LNCaP clone FGC (cell line): ENCODE data around the gene NIT1.

ENCODE experiments used
- DNase-seq: peaks from one replicate; pipeline ENCODE4 v3.0.0-alpha.2; 2011; ENCODE audit warnings: low read depth
- H3K4me3 ChIP-seq: 2 replicates; pipeline ENCODE4 v1.5.1; 2011; ENCODE audit warnings: mild to moderate bottlenecking, low read depth, low read length, control low read depth
- CTCF ChIP-seq: IDR thresholded peaks from 2 replicates; pipeline ENCODE4 v1.5.1; 2012; ENCODE audit warnings: mild to moderate bottlenecking; ENCODE audit not compliant: control insufficient read depth, insufficient read depth; ENCODE audit errors: extremely low read depth

NIT1 gene

GRCh38 chr1:161072751-161073449 is 45.0 kb upstream of the NIT1 start:
- DNase-seq, result no peak
- TF ChIP-seq CTCF, result no peak

GRCh38 chr1:161073474-161074121 is 44.3 kb upstream of the NIT1 start:
- DNase-seq, result no peak
- H3K4me3 ChIP-seq, result no peak overlapping the region
- no peak for TF ChIP-seq CTCF

More at GRCh38 chr1:161072751-161073449, 45.0 kb upstream of the NIT1 start:
- no peak overlapping the region for H3K4me3 ChIP-seq

GRCh38 chr1:161074676-161075368 is 43.1 kb upstream of the NIT1 start:
- no peak for DNase-seq
- no peak overlapping the region for H3K4me3 ChIP-seq
- no peak for TF ChIP-seq CTCF

GRCh38 chr1:161076410-161076809 is 41.5 kb upstream of the NIT1 start:
- DNase-seq, result no peak
- no peak overlapping the region for H3K4me3 ChIP-seq
- no peak for TF ChIP-seq CTCF

- no peak for TF ChIP-seq CTCF
- no peak for DNase-seq
- no peak overlapping the region for H3K4me3 ChIP-seq
Measured at GRCh38 chr1:161077426-161077825, 40.5 kb upstream of the NIT1 start.

- no peak for DNase-seq
- no peak overlapping the region for H3K4me3 ChIP-seq
- no peak for TF ChIP-seq CTCF
Measured at GRCh38 chr1:161079436-161080110, 38.3 kb upstream of the NIT1 start.
